HG03432 (cell line): ENCODE results near the gene UGT1A3.
"Not testable (repeated sequence)": the region's sequence is repeated elsewhere in the genome, so short reads cannot be mapped to it uniquely, and the experiment has no call there.

ENCODE experiments used
- ATAC-seq: cut with Tn5 transposase; IDR thresholded peaks from one replicate; pipeline ENCODE4 v1.9.1; 2021; ENCODE audit warnings: mild to moderate bottlenecking, moderate library complexity; ENCODE audit not compliant: unreplicated experiment

UGT1A3 gene

DNA sequence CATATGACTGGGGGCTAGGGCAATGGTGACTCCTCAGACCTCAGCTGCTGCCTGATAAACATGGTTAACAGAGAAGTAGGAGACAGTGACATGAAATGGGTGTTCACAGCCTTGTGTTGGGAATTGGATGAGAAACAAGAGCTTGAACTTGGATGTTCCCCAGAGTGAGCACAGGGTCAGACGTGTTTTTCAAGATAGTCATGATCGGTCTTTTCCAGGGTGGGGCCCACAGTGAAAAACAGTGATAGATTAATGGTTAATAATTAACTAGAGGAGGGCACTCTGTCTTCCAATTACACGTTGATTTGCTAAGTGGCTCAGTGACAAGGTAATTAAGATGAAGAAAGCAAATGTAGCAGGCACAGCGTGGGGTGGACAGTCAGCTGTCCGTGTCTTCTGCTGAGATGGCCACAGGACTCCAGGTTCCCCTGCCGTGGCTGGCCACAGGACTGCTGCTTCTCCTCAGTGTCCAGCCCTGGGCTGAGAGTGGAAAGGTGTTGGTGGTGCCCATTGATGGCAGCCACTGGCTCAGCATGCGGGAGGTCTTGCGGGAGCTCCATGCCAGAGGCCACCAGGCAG lies at the start of gene UGT1A3:
UGT1A3 (plus strand) TSS at position 320 of the 579 bp plus-strand sequence; CDS start at position 405, 85 bp downstream.
- ATAC-seq, result no peak

DNA sequence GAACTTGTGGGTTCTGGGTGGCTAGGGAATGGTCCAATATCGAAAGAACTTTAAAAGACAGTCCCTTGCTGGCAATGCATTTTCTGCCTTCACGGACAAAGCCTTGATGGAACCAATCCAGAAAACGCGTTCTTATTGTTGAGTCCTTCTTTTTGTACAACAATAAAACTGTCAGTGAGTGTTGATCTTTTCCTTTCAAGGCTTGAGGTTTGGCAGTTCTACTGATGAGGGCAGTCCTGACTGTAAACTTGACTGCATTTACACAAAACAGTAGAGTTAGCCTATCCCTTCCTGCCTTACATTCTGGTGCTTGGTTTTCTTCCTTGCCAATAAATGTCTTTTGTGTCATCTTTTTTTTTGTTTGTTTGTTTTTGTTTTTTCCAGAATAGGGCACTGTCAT lies 49.6 kb upstream of the UGT1A3 start:
- ATAC-seq, result no peak

- no peak for ATAC-seq
Observed at GRCh38 chr2:233680361-233681045, 48.3 kb upstream of the UGT1A3 start.

DNA sequence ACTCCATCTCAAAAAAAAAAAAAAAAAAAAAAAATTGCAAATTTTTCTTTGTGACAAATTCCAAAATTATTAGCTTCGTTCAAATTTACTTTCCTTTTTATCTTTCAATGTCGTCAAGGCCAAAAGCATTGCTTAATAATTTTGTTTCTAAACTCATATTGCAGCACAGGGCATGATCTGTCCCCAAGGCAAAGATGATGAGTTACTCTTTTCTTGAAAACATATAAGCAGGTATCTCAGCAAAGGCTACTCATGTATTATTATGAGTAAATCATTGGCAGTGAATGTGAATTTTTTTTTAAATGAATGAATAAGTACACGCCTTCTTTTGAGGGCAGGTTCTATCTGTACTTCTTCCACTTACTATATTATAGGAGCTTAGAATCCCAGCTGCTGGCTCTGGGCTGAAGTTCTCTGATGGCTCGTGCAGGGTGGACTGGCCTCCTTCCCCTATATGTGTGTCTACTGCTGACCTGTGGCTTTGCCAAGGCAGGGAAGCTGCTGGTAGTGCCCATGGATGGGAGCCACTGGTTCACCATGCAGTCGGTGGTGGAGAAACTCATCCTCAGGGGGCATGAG lies 47.2 kb upstream of the UGT1A3 start, which contains the start of gene UGT1A7:
UGT1A7 (plus strand) TSS at position 381 of the 579 bp plus-strand sequence; CDS start at position 418, 37 bp downstream.
- ATAC-seq, result no peak

- no peak for ATAC-seq
Observed at GRCh38 chr2:233684640-233685039, 44.2 kb upstream of the UGT1A3 start.

DNA sequence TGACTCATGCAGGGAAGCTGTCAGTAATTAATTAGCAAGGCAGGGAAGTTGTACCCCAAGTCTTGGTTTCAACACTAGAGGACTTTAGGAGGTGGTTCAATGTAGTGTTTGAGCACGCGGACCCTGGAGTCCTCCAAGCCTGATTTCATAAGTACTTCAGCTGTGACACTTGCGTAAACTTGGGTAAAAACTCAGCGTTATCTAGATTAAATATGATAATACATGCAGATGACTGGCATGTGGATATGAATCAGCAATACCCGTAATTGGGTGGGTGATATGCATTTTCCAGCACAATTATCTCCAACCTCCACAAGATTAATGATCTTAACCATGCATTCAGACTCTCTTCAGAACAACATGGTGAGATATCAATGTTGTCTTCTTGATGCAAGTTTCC lies 41.9 kb upstream of the UGT1A3 start:
- no peak for ATAC-seq

DNA sequence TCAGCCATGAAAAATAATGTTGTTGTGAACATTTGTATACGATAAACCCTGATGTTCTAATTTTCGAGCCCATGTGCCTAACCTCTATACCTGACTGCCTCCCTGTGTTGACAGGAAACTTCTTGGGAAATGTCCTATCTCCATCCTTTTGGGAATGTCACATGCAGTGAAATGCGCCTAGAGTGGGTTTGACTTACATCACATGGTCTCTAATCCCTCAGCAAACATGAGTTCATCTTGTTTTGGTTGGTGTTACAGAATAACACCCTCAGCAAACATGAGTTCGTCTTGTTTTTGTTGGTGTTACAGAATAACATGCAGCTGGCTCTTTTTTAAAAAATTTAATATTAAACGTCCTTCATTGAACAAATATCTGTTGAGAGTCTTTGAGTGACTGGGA lies 40.5 kb upstream of the UGT1A3 start:
- no peak for ATAC-seq

DNA sequence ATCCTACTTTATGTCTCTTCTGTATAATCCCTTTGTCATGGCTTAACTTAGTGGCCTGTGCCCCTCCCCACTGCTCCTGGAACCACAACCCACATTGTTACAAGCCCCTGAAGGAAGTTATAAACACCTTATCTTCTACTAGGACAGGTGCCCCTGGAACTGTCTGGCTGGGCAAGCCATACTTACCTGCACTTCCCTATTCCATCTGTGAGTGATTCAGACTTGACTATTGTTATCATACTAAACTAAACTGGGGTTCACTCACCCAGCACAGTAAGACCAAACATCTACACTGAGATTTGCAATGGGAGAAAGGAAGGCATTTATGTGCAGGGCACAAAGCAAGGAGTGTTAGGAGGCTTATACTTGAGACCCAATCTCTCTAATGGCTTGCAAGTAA lies 39.8 kb upstream of the UGT1A3 start:
- no peak for ATAC-seq

- ATAC-seq, result no peak
Observed at GRCh38 chr2:233689501-233689900, 39.3 kb upstream of the UGT1A3 start.

DNA sequence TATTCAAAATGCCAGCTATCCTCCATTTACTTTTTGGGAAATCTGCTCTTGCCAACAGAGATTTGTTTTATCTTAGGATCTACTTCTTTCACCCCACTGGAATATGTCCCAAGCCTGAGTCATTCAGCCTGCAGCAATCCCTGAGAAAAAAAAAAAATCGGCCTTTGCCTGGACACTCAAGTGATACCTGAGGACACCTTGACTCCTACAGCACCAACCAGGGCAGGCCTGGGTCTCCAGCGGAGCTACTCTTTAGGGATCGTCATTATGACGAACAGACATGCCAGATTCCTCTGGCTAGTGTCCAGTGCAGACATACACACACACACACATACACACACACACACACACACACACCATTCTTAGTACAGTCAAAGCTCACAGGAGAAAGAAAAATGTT lies 38.4 kb upstream of the UGT1A3 start:
- ATAC-seq, result no peak

DNA sequence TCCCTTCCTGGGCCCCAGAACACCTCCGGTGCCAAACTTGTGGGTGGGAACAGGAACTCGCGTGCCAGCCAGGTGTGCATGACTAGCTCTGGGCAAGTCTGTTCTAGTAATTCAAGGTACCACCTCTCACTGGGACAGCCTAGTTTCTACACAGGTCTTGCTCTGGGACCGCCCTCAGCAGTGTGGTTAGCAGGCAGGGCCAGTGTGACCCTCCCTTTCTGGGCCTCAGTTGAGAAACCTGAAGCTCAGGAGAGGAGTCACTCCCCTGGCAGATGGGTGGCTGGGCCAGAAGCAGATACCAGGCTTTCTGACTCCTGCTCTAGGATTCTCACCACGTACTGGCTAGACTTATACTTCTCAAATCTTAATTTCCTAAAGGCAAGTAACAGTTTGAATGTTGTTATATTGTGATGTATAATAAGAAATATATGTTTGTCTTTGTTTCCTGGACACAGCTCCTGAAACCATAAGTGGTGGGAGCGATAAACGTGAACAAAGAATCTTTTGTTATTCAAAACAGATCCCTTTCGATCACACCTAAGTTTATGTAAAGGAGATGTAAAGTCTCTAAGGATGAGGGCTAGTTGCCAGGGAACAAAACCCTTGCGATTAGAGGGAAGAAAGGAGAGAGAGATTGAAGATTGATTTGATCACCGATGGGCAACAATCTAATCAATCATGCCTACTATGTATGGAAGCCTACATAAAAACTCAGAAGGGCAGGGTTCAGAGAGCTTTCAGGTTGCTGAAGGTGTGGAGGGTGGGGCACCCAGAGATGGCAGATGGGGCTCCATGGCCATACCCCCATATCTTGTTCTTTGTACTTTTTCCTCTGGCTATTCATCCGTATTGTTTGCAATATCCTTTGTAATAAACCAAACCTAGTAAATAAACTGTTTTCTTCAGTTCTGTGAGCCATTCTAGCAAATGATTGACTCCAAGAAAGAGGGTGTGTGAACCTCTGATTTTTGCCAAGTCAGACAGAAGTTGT lies 37.1 kb upstream of the UGT1A3 start:
- ATAC-seq, result no peak

- ATAC-seq, result no peak
Observed at GRCh38 chr2:233692648-233693047, 36.2 kb upstream of the UGT1A3 start, which contains the start of gene UGT1A6. Gene UGT1A6, plus strand, starts transcription at chr2:233692890. Its CDS starts 115 bp downstream, at chr2:233693005.

DNA sequence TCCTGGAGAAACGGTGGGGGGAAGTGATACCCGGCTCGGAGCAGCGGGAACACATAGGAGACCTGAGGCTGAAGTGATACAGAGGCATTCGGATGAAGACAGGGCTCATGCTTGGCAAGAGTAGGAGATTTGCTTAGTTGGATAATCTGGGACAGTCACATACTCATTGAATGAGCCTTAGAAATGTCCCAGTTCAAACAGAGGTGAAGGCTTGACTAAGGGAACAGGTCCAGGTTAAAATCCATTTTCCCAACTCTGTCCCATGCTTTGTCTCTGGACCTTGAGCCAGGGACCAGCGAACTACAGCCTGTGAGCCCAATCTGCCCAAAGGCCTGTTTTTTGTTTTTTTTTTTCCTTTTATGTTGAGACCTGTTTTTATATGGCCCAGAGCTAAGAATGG lies 34.9 kb upstream of the UGT1A3 start:
- no peak for ATAC-seq

GRCh38 chr2:233698740-233699139 lies 30.1 kb upstream of the UGT1A3 start:
- no peak for ATAC-seq

GRCh38 chr2:233699424-233700027 lies 29.3 kb upstream of the UGT1A3 start:
- no peak for ATAC-seq

GRCh38 chr2:233700028-233700635 lies 28.7 kb upstream of the UGT1A3 start:
- ATAC-seq, result no peak

- ATAC-seq, result not testable (repeated sequence)
Observed at GRCh38 chr2:233700842-233701241, 28.0 kb upstream of the UGT1A3 start.

DNA sequence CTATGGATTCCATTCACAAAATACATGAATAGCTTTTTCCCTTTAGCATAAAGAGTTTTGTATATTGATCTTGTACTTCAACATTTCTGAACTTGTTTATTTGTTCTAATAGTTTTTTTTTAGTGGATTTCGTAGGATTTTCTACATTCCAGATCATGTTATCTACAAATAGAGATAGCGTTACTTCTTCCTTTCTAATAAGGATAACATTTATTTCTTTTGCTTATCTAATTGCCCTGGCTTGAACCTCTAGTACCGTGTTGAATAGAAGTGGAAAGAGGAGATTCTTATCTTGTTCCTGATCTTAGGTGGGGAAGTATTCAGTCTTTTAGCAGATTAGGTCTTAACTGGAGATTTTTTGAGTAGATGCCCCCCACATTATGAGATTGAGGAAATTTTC lies 26.6 kb upstream of the UGT1A3 start:
- no peak for ATAC-seq

DNA sequence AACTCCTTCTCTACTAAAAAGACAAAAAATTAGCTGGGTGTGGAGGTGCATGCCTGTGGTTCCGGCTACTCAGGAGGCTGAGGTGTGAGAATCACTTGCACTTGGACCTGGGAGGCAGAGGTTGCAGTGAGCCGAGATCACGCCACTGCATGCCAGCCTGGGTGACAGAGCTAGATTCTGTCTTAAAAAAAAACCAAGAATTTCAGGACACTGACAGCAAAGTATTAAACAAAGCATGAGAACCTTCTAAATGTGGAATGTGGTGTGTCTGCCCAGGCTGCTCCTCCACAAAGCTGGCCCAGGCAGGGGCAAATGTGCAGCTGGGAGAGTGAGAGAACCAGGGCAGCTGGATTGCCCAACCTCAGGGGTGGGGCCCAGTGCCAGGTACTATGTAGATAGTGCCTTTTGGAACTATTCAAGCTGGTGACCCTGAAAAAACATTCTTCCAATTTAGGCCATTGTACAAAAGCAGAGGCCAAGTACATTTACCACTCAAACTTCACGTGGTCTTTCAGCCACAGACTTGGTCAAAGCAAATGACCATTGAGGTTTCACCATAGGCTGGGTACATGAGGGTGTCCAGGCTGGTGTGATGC lies 22.8 kb upstream of the UGT1A3 start:
- ATAC-seq, result no peak

DNA sequence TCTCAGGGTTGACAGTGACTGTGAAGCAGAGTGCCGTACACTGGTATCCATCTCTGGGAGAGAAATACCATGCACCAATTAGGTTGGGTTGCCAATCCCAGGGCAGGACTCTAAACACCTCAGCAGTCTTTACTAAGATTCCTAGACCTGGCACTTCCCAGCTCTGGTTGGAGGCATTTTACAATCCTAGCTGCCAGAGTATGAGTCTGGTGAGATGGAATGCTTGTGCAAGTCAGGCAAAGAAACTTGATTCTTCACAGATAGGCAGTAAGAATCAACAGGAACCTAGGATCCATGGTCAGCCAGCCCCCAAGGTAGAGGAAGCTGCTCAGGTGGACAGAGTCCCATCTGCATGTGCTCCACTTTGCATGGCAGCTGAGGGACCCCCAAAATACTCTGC lies 22.1 kb upstream of the UGT1A3 start:
- no peak for ATAC-seq
